HG02938 (cell line): ENCODE data around the gene STAC3.

Experiments used
- ATAC-seq: cut with Tn5 transposase; IDR thresholded peaks from one replicate; pipeline ENCODE4 v1.9.1; 2021; ENCODE audit warnings: mild to moderate bottlenecking, moderate library complexity; ENCODE audit not compliant: unreplicated experiment

The STAC3 gene

GRCh38 chr12:57213058-57213715 lies 37.8 kb downstream of the STAC3 start:
- no peak for ATAC-seq

GRCh38 chr12:57212701-57213057 lies 38.3 kb downstream of the STAC3 start:
- ATAC-seq, result no peak

- ATAC-seq, result no peak
Observed at GRCh38 chr12:57211791-57212700, 38.9 kb downstream of the STAC3 start.

- no peak for ATAC-seq
Observed at GRCh38 chr12:57210926-57211692, 39.9 kb downstream of the STAC3 start.

- ATAC-seq, result no peak
Observed at GRCh38 chr12:57210461-57210860, 40.5 kb downstream of the STAC3 start.

- ATAC-seq, result no peak
Observed at GRCh38 chr12:57209916-57210315, 41.1 kb downstream of the STAC3 start.

GRCh38 chr12:57208631-57209282 lies 42.2 kb downstream of the STAC3 start:
- ATAC-seq, result no peak

- ATAC-seq, result no peak
Observed at GRCh38 chr12:57207731-57208630, 43.0 kb downstream of the STAC3 start.

GRCh38 chr12:57205931-57206330 lies 45.1 kb downstream of the STAC3 start:
- no peak for ATAC-seq

GRCh38 chr12:57205186-57205585 lies 45.8 kb downstream of the STAC3 start:
- no peak for ATAC-seq

- ATAC-seq, result no peak
Observed at GRCh38 chr12:57204454-57204853, 46.5 kb downstream of the STAC3 start.

- no peak for ATAC-seq
Observed at GRCh38 chr12:57203791-57204190, 47.2 kb downstream of the STAC3 start.

GRCh38 chr12:57203201-57203600 lies 47.8 kb downstream of the STAC3 start:
- no peak for ATAC-seq

GRCh38 chr12:57202321-57202720 lies 48.7 kb downstream of the STAC3 start:
- no peak for ATAC-seq

- no peak for ATAC-seq
Observed at GRCh38 chr12:57201631-57202030, 49.4 kb downstream of the STAC3 start.

- no peak for ATAC-seq
Observed at GRCh38 chr12:57201219-57201618, 49.8 kb downstream of the STAC3 start.

- no peak for ATAC-seq
Observed at GRCh38 chr12:57200497-57200896, 50.5 kb downstream of the STAC3 start.

- no peak for ATAC-seq
Observed at GRCh38 chr12:57199191-57199590, 51.8 kb downstream of the STAC3 start.

- no peak for ATAC-seq
Observed at GRCh38 chr12:57198329-57198728, 52.7 kb downstream of the STAC3 start.

- ATAC-seq, result no peak
Observed at GRCh38 chr12:57196956-57197355, 54.0 kb downstream of the STAC3 start.
